GM12864 (cell line): ENCODE measurements around the gene MYCN.

Experiments used
- DNase-seq: peaks from one replicate; pipeline ENCODE4 v3.0.0-alpha.2; 2011; ENCODE audit warnings: low read depth
- H3K4me3 ChIP-seq: 2 replicates; pipeline ENCODE4 v1.5.1; 2011; ENCODE audit warnings: mild to moderate bottlenecking, low read depth, low read length, control low read depth
- CTCF ChIP-seq: IDR thresholded peaks from 2 replicates; pipeline ENCODE4 v1.5.1; 2011; ENCODE audit warnings: low read depth, mild to moderate bottlenecking, moderate library complexity, low read length, control low read depth, inconsistent platforms; ENCODE audit errors: missing control alignments

MYCN gene

GRCh38 chr2:15970701-15971100 lies 30.4 kb downstream of the MYCN start:
- DNase-seq: no peak
- H3K4me3 ChIP-seq: no peak overlapping the region
- TF ChIP-seq CTCF: no peak

- DNase-seq: no peak
- H3K4me3 ChIP-seq: no peak overlapping the region
Measured at GRCh38 chr2:15971351-15971750, 31.0 kb downstream of the MYCN start.

GRCh38 chr2:15971831-15972522 lies 31.6 kb downstream of the MYCN start:
- H3K4me3 ChIP-seq: no peak overlapping the region
- TF ChIP-seq CTCF: no peak
- DNase-seq: no peak

More at GRCh38 chr2:15971351-15971750, 31.0 kb downstream of the MYCN start:
- TF ChIP-seq CTCF: no peak

- DNase-seq: no peak
- no peak for TF ChIP-seq CTCF
- no peak overlapping the region for H3K4me3 ChIP-seq
Measured at GRCh38 chr2:15973481-15974401, 33.4 kb downstream of the MYCN start.

- no peak for DNase-seq
- H3K4me3 ChIP-seq: no peak overlapping the region
- TF ChIP-seq CTCF: no peak
Measured at GRCh38 chr2:15974565-15975260, 34.4 kb downstream of the MYCN start.

GRCh38 chr2:15975261-15975600 lies 34.9 kb downstream of the MYCN start:
- no peak for DNase-seq
- H3K4me3 ChIP-seq: no peak overlapping the region
- TF ChIP-seq CTCF: no peak
